Stimulated activated CD8-positive, alpha-beta memory T cell treated with anti-CD3 and anti-CD28 coated beads, Interleukin-7, amount 100 ng/mL, for 24 hours (primary cell): ENCODE results near the gene SMAD6.
A peak's percentile ranks its signal among the peaks of the same experiment; 100 is the strongest.

ENCODE experiments used
- DNase-seq: peaks from one replicate; pipeline ENCODE4 v3.0.0-alpha.2; 2020; ENCODE audit warnings: low read depth

SMAD6 gene

GRCh38 chr15:66760097-66760967 lies 58.3 kb downstream of the SMAD6 start:
- DNase-seq: no peak

DNA sequence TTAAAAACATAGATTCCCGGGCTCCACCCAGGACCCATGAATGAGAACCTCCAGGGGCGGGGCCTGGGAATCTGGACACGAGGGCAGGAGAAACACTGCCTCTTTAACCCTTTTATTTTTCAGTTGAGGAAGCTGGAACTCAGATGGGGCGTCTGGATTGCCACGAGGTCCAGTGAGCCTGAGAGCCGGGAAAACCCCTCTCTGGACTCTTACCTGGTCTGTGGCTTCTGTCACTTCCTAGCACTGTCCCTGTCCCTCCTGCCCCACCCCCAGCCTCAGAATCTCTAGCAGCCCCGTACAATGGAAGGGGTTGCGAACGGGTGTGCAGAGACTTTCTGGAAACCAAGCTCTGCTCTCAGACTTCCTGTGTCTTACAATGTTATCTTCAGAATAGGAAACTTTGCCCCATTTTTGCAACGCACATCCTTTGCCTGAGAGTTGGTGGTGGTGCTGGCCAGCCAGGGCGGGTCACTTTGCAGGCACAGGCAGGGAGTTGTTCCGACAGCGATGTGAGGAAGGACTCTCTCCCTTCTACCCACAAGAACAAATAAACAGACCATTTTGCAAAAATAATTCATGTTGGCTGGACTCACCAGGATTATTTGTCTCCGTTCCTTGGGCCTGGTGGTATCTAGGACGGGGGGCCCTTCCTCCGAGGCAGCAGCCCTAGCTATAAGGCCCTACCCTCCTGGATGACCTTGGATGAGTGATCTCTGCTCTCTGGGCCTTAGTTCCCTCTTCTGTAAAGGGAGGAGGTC lies 59.1 kb downstream of the SMAD6 start:
- no peak for DNase-seq

DNA sequence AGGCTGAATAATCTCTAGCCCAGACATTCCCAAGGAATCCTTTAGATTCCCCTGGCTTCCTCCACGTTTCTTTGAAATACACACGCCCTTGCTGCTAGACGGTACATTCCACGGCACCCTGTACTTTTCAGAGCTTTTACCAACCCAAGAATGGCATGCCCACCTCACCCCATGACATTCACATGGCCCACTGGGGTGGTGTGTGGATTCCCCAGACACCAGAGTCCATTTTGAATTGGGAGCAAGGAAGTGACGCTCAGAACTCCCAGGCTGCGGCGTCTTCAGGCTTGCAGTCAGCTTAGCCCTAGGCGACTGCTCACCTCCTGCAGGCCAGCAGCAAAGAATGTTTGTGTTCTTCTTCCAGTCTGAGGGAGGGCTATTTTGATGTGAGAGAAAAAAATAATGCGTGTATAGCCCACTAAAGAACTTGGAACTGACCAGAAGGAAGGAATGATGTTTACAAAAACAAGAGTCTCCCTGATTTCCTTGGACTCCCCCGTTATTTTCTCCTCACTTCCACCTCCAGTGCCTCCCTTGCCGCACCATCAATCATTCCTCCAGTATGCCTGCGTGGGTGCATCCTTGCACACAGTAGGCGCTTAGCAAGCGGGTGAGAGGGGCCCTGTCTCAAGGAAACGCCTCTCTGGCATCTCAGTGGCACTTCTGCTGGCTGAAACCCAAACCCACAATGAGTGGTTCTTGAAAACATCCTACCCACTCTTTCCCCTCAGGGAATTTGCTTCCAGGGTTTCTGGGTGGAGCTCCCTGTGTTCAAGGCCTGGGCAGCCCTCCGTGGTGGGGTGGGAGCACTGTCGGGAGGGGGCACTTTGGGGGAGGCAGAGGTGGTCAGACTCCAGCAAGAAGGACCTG lies 59.9 kb downstream of the SMAD6 start:
- DNase-seq: no peak

DNA sequence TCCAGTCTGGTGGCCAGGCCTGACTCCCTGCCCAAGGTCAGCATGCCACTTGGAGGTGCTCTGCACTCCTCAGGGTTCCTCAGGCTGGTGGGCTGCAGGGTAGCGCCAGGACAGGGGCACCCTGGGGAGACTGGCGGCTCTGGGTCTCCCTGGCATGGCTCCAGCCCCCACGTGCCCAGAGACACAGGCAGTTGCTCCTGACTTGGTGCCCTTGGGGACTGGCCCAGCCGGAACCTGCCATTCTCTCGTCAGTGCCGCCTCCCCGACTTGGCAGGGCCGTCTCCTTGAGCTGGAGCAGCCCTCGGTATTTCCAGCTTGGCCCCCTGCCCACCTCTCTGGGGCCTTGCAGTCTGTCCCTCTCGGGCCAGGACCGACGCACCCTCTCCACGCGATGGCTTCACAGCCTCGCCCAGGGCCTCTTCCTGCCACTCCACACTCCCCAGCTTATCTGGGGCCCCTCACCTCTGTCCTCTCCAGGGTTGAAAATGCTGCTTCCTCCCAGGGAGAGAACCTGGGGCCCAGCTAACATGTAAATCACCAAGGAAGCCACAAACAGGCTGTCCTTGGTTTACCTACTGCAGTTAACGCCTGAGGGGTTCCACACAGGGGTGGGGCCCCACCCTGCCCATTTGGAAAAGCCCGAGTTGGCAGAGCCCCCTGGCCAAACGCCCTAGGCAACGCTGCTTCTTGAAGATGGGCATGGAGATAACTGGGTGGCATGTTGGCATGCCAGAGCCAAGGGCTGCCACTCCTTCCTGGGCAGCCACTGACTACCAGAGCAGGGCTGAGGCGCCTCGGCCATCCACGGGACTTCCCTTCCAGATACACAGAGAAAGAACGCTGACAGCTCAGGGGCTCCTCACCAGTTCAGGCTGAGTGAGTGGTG lies 61.4 kb downstream of the SMAD6 start:
- no peak for DNase-seq

DNA sequence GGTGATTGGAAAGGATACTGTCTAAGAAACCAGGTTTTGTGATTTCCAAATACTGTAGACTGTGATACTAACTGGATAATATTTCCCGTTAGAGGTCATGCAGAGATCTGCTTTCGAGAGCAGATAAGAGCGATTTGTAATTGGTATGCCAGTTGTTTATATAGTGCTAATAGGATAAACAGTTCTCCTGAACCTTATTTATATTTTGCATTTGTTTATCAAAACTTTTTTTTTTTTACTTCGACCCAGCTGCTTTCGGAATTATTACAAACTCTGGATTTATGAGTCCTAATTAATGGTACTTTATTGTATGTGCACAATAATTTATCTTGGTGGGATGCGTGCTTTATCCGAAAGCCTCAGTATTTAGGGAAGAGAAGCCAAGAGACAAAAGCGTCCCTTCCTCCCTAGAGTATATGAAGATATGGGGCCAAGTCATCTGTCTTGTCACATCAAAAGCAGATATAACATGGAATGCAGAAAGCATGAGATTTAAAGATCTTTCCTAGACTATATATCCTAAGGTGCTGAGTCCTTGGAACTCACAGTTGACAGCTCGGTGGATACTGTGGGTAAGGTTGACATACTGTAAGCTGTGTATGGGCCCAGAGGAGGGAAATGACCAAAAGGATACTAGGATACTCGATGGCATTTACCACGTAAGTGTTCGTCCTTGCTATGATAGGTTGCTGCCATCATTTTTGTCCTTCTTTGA lies 62.2 kb downstream of the SMAD6 start:
- DNase-seq: no peak

GRCh38 chr15:66765478-66766281 lies 63.6 kb downstream of the SMAD6 start:
- no peak for DNase-seq

GRCh38 chr15:66766282-66767230 lies 64.5 kb downstream of the SMAD6 start:
- no peak for DNase-seq

DNA sequence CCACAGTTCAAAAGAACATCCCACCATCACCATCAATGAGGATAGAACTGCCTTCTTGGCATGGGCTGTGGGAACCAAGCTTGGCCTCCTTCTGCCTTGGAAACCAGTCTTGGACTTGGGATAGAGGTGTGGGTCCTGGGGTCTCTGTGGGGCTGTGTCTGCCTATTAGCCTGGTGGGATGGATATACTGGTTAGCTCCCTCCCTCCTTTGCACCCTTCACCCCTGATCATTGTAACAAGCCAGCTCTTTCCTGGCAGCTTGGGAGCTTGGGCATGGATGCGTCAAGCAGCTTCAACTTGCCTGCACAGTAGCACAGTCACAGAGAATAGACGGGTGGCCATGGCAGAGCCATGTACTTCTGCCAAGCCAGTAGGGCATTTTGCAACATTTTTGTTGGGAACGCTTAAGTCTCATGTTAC lies 65.2 kb downstream of the SMAD6 start:
- no peak for DNase-seq

DNA sequence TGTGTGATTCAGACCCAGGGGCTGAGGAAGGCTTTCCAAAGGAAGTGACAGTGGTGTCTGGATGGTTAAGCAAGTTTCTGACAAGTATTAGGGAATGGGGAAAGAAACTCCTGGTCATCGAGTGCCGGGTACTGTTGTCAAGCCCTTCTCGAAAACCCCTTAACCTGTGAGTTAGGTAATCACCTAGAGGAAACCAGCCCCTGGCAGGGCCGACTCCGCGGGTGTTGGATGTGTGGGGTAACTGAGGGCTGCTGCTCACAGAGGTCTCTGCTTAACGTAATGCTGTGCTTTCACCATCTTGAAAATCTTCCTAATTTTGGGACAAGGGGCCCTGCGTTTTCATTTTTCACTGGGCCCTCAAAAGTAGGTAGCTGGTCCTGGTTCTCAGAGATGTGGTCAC lies 67.0 kb downstream of the SMAD6 start:
- DNase-seq: no peak

- no peak for DNase-seq
These were observed 68.7 kb downstream of the SMAD6 start for GRCh38 chr15:66770518-66771350.

DNA sequence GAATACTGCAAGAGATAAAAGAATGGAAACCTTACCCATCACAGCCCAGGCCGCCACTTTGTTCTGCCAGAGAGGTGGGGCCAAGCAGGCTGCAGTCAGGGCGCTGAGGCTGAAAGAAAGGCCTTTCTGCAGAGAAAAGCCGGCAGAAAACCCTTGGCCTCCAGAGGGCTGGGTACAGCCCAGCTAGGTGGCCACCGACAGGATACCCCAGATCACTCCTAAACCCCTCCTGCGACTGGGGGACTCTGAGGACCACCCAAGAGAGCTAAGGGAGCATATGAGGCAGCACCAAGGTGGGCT lies 69.3 kb downstream of the SMAD6 start:
- DNase-seq: no peak

GRCh38 chr15:66772604-66773128 lies 70.6 kb downstream of the SMAD6 start:
- no peak for DNase-seq

GRCh38 chr15:66773129-66773873 lies 71.3 kb downstream of the SMAD6 start:
- DNase-seq: no peak

DNA sequence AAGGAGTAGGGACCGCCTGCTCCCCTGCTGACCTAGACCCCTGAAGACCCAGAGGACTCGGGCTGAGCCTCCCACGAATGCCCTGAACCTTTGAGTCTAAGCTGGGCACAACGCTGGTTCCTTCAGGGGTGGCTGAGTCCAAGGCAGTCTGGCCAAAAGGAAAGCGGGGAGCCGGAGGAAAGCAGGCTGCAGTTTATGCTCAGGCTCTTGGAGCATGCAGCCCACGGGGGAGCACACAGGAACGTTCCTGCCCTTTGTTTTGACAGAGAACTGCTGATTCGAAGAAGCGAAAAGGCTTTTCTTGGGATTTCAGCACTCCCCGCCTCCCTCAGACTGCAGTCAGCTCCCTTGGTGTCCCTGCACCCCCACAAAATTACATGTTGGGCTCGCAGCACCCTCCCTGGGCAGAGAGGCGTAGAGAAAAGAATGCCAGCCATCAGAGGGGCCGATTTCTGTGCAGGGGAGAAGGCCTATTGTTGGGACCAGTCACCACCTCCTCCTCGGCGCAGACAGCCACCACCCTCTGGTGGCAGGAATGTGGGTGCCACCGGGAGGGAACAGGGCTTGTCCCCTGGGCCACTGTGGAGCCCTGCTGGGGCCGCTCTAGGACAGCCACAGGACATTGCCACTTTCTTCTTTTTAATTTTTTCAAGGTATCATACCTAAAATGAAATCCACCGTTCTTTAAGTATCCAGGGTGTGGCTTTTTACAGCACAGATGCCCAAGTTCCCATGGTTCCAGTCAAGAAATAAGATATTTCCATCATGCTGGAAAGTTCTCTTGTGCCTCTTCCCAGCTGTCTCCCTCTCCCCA lies 72.2 kb downstream of the SMAD6 start:
- DNase-seq: peak; percentile 3

GRCh38 chr15:66775127-66776105 lies 73.4 kb downstream of the SMAD6 start:
- no peak for DNase-seq
